ENCODE measurements around the gene KIF3A. TPM values are rescaled to one million over a fixed set of nuclear protein-coding genes. Genes with fewer than 3 reads are reported as not detected.

Gene KIF3A
- total and polyA plus RNA-seq, 2 experiments from 2014 or later: 11.2 to 19.7 TPM

- TF ChIP-seq NANOG (IDR thresholded peaks at IDR 0.05; ENCODE audit: borderline replicate concordance) (no peak), EZH2phosphoT487 (IDR thresholded peaks at IDR 0.05; ENCODE audit: unreplicated experiment) (no peak)
Observed at GRCh38 chr5:132690156-132690555, 47.2 kb downstream of the KIF3A start (continued).

- no peaks in the 10 kb centered on the region for H3K9me3 Mint-ChIP-seq
- Histone ChIP-seq H3K9me2 (ENCODE audit: insufficient read depth) (no peaks in the 10 kb centered on the region), H3K27me3 (ENCODE audit: insufficient read depth) (no peaks in the 10 kb centered on the region), H3K27ac (ENCODE audit: low read depth) (no peak overlapping the region), H3K4me3 (no peak overlapping the region), H3F3A (replicated peaks; ENCODE audit: low read depth) (no peaks in the 10 kb centered on the region), H4K20me1 (replicated peaks; ENCODE audit: insufficient read depth) (no peaks in the 10 kb centered on the region), H3K79me2 (replicated peaks; ENCODE audit: insufficient read depth) (no peaks in the 10 kb centered on the region), H3K4me2 (no peak overlapping the region), H3K4me1 (ENCODE audit: insufficient read depth) (no peaks in the 10 kb centered on the region), H2AFZ (no peak overlapping the region), H3K36me3 (ENCODE audit: insufficient read depth) (no peaks in the 10 kb centered on the region)
- ATAC-seq (no peak), DNase-seq (ENCODE audit: low spot score) (no peak)
- no peak for TF ChIP-seq POLR2AphosphoS5 (IDR thresholded peaks at IDR 0.05; ENCODE audit: low read depth)
- TF ChIP-seq ZNF331 (CRISPR knock-in tag; IDR thresholded peaks at IDR 0.05; ENCODE audit: low read depth): no peak
- no peak for TF ChIP-seq EZH2phosphoT487 (IDR thresholded peaks at IDR 0.05; ENCODE audit: unreplicated experiment)
- TF ChIP-seq STAT1 (IDR thresholded peaks at IDR 0.05; ENCODE audit: unreplicated experiment): no peak
- TF ChIP-seq ETS1 (IDR thresholded peaks at IDR 0.05): no peak
- TF ChIP-seq EZH2 (IDR thresholded peaks at IDR 0.05; ENCODE audit: low read depth, unreplicated experiment): no peak
- no peak for TF ChIP-seq JUNB (IDR thresholded peaks at IDR 0.05; ENCODE audit: unreplicated experiment)
- no peak for TF ChIP-seq ZNF114 (CRISPR knock-in tag; IDR thresholded peaks at IDR 0.05)
- TF ChIP-seq CREB1 (CRISPR knock-in tag; IDR thresholded peaks at IDR 0.05; ENCODE audit: low read depth): no peak
- TF ChIP-seq ZNF462 (CRISPR knock-in tag; IDR thresholded peaks at IDR 0.05): no peak
- no peak for TF ChIP-seq CTCF (conservative IDR thresholded peaks at IDR 0.05; ENCODE audit: low read depth in 2 of 2)
- no peak for TF ChIP-seq NANOG (IDR thresholded peaks at IDR 0.05; ENCODE audit: borderline replicate concordance)
- no peak for TF ChIP-seq REST (IDR thresholded peaks at IDR 0.05; ENCODE audit: unreplicated experiment)
- H3K4me3 Mint-ChIP-seq: no peak overlapping the region
- H3K4me1 Mint-ChIP-seq: no peaks in the 10 kb centered on the region; the same call in 2 of the 3 replicates
- no peak overlapping the region for H3K27ac Mint-ChIP-seq
- peaks cover 5% of the 10 kb centered on the region for H3K27me3 Mint-ChIP-seq (ENCODE audit: insufficient read depth, low read depth, poor library complexity)
- no peaks in the 10 kb centered on the region; the same call in 2 of the 3 replicates for H3K36me3 Mint-ChIP-seq (ENCODE audit: low read depth)
Observed at GRCh38 chr5:132689513-132689912, 47.8 kb downstream of the KIF3A start.
